ENCODE data around the gene FTO. TPM values are rescaled to one million over a fixed set of nuclear protein-coding genes. Genes with fewer than 3 reads are reported as not detected.

Gene FTO
- total and polyA plus RNA-seq, 2 of the 8 experiments (the other 6 are each of a cell fraction or from before 2014, with no cell fraction given), result 34.5 to 59.8 TPM

GRCh38 chr16:53755026-53755910, 51.3 kb downstream of the FTO start:
- Histone ChIP-seq H3K4me3 (ENCODE audit: extremely low read depth in 1 of 4, insufficient read depth in 2 of 4, low read depth in 3 of 4, low read length in 4 of 4) (no peak overlapping the region), H2BK120ac (replicated peaks; ENCODE audit: low read depth, low read length) (no peak overlapping the region), H2AK5ac (ENCODE audit: low read depth, low read length) (no peak overlapping the region), H4K5ac (ENCODE audit: insufficient read length, low read depth, low read length) (no peak overlapping the region), H3K23me2 (ENCODE audit: low read depth, low read length) (no peaks in the 10 kb centered on the region), H3K56ac (replicated peaks; ENCODE audit: insufficient read length, low read depth, low read length) (no peak overlapping the region), H2BK5ac (ENCODE audit: low read depth, low read length) (no peak overlapping the region), H3K79me1 (ENCODE audit: low read depth, low read length) (no peaks in the 10 kb centered on the region; the same call in 1 of the 2 replicates), H3K79me2 (ENCODE audit: control insufficient read depth in 1 of 2, insufficient read depth in 2 of 2, low read length in 2 of 2) (peaks cover 0 to 11% of the 10 kb centered on the region in 2 experiments; a peak in 2 of 4 replicates), H4K20me1 (replicated peaks in 1 of 2; ENCODE audit: control insufficient read depth in 1 of 2, insufficient read depth in 2 of 2, low read length in 2 of 2) (no peaks in the 10 kb centered on the region), H3K9me3 (ENCODE audit: insufficient read depth in 2 of 2, low read depth in 1 of 2, low read length in 1 of 2) (no peaks in the 10 kb centered on the region), H3K23ac (ENCODE audit: insufficient read length) (no peak overlapping the region), H4K8ac (ENCODE audit: extremely low read depth, insufficient read depth, low read length) (no peak overlapping the region), H3K9ac (replicated peaks in 1 of 4; ENCODE audit: extremely low read depth in 1 of 4, low read depth in 3 of 4, low read length in 3 of 4) (no peak overlapping the region), H2AFZ (ENCODE audit: low read length) (no peak overlapping the region), H4K91ac (replicated peaks; ENCODE audit: insufficient read length, low read length) (no peak overlapping the region), H2BK20ac (ENCODE audit: low read length) (no peak overlapping the region), H3K36me3 (ENCODE audit: control insufficient read depth in 2 of 4, insufficient read depth in 4 of 4, low read length in 3 of 4) (no peaks in the 10 kb centered on the region), H2BK12ac (ENCODE audit: low read depth, low read length) (no peak overlapping the region), H2BK15ac (ENCODE audit: low read length) (no peak overlapping the region), H3K4me1 (replicated peaks in 1 of 4; ENCODE audit: control insufficient read depth in 3 of 4, insufficient read depth in 4 of 4, low read length in 3 of 4) (no peaks in the 10 kb centered on the region; a peak in 1 of 7 replicates), H3K27ac (ENCODE audit: low read depth, low read length) (no peak overlapping the region), H3K27me3 (replicated peaks in 1 of 4; ENCODE audit: control insufficient read depth in 3 of 4, extremely low read depth in 1 of 4, insufficient read depth in 3 of 4, low read length in 3 of 4) (no peaks in the 10 kb centered on the region), H3K18ac (ENCODE audit: extremely low read depth, low read length) (no peak overlapping the region), H3K4ac (replicated peaks; ENCODE audit: insufficient read length, low read depth, low read length) (no peak overlapping the region), H3K14ac (ENCODE audit: insufficient read length) (no peak overlapping the region), H3K4me2 (ENCODE audit: insufficient read depth in 1 of 2, low read depth in 2 of 2, low read length in 2 of 2) (no peak overlapping the region)
- POLR2A ChIA-PET (ENCODE audit: partially characterized antibody), result no interaction called here
- TF ChIP-seq SP1 (IDR thresholded peaks at IDR 0.05; ENCODE audit: low read depth, low read length), result no peak
- TF ChIP-seq RBBP5 (IDR thresholded peaks at IDR 0.05; ENCODE audit: borderline replicate concordance, low read depth, low read length), result no peak
- TF ChIP-seq FOSL1 (IDR thresholded peaks at IDR 0.05; ENCODE audit: insufficient read depth, low read depth, low read length), result no peak
- TF ChIP-seq, protein P1, sequence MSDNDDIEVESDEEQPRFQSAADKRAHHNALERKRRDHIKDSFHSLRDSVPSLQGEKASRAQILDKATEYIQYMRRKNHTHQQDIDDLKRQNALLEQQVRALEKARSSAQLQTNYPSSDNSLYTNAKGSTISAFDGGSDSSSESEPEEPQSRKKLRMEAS (IDR thresholded peaks at IDR 0.05), result no peak
- DNase-seq (ENCODE audit: low read depth in 1 of 2, low spot score in 2 of 2), result no peak
- 83% methylated on average over 9 of the region's 9 CpGs; no CpG with 5 or more reads in 1 of the 2 experiments for WGBS, 2 experiments (ENCODE audit: extremely low coverage in 1 of 2, insufficient coverage in 1 of 2, insufficient read length in 1 of 2, insufficient replicate concordance in 2 of 2, low coverage in 1 of 2, low lambda C conversion rate in 2 of 2, missing lambda C conversion rate in 1 of 2)
- CTCF ChIA-PET (ENCODE audit: partially characterized antibody), result interaction anchor here (0.6 to 3.5 kb wide), 5 partner anchors 11 to 187 kb away, joined by 3 to 48 read pairs (median 5); no protein-coding TSS in a partner anchor
- FAIRE-seq, result no peak

Measured in H1 (cell line).